HEK293 (cell line): ENCODE data around the gene KLRB1.

Experiments used
- CTCF ChIA-PET: fragments of 350-600 bp; formaldehyde crosslinking; extraction: SDS; loops from one replicate; lab custom pipeline; 2021; ENCODE audit warnings: antibody characterized with exemption; lab: Yijun Ruan, JAX
- POLR2A ChIA-PET: fragments of 300-600 bp; formaldehyde crosslinking; extraction: SDS; loops from one replicate; lab custom pipeline; 2020; ENCODE audit warnings: antibody characterized with exemption, inconsistent platforms; lab: Yijun Ruan, JAX
- H3K27ac ChIP-seq: fragments of 200-500 bp; sonication (Bioruptor generic); 2 replicates; pipeline ENCODE4 v1.5.1; 2014; ENCODE audit warnings: low read depth, low read length, control low read depth, inconsistent platforms; ENCODE audit errors: extremely low read depth
- H3K36me3 ChIP-seq, 2 experiments: fragments of 200-500 bp in 1 of 2; sonication (Bioruptor generic) in 1 of 2; 1 replicate in 1 of 2; 2 replicates in 1 of 2; pipeline ENCODE4 v1.5.1; 2014 to 2017; ENCODE audit warnings: inconsistent platforms in 2 of 2, low read length in 2 of 2; ENCODE audit not compliant: control insufficient read depth in 2 of 2, insufficient read depth in 1 of 2
- H3K4me1 ChIP-seq: fragments of 200-500 bp; sonication (Bioruptor generic); 2 replicates; pipeline ENCODE4 v1.5.1; 2014; ENCODE audit warnings: mild to moderate bottlenecking, low read length, inconsistent platforms; ENCODE audit not compliant: control insufficient read depth, insufficient read depth
- H3K4me3 ChIP-seq: 2 replicates; pipeline ENCODE4 v1.5.1; 2011; ENCODE audit warnings: low read depth, mild to moderate bottlenecking, control low read depth, low read length, moderate library complexity
- H3K9me3 ChIP-seq: fragments of 200-500 bp; sonication (Bioruptor generic); 2 replicates; pipeline ENCODE4 v1.5.1; 2014; ENCODE audit warnings: low read depth, low read length, inconsistent platforms; ENCODE audit not compliant: control insufficient read depth, insufficient read depth
- GLI4 ChIP-seq: fragments of 450-650 bp; formaldehyde crosslinking; IDR thresholded peaks from 2 replicates; pipeline ENCODE4 v1.5.1; 2016; ENCODE audit warnings: missing biosample characterization, missing genetic modification characterization
- GLIS1 ChIP-seq: fragments of 450-650 bp; formaldehyde crosslinking; IDR thresholded peaks from 2 replicates; pipeline ENCODE4 v1.5.1; 2016; ENCODE audit warnings: missing biosample characterization, missing genetic modification characterization
- KLF1 ChIP-seq: fragments of 450-650 bp; formaldehyde crosslinking; IDR thresholded peaks from 2 replicates; pipeline ENCODE4 v1.5.1; 2016; ENCODE audit warnings: missing biosample characterization, missing genetic modification characterization
- MEIS1 ChIP-seq: sonication (generic); formaldehyde crosslinking; IDR thresholded peaks from 2 replicates; pipeline ENCODE4 v1.8.1; 2022; ENCODE audit warnings: missing genetic modification reagents, mild to moderate bottlenecking, borderline replicate concordance
- PRDM1 ChIP-seq: fragments of 450-650 bp; formaldehyde crosslinking; IDR thresholded peaks from 2 replicates; pipeline ENCODE4; 2016; ENCODE audit warnings: missing biosample characterization, missing genetic modification characterization
- SALL2 ChIP-seq: fragments of 450-650 bp; formaldehyde crosslinking; IDR thresholded peaks from 2 replicates; pipeline ENCODE4 v1.5.0; 2017; ENCODE audit warnings: missing biosample characterization, mild to moderate bottlenecking, missing genetic modification characterization, borderline replicate concordance
- SCRT1 ChIP-seq: fragments of 450-650 bp; formaldehyde crosslinking; IDR thresholded peaks from 2 replicates; pipeline ENCODE4 v1.5.1; 2016; ENCODE audit warnings: missing biosample characterization, missing genetic modification characterization, borderline replicate concordance
- SCRT2 ChIP-seq: fragments of 450-650 bp; formaldehyde crosslinking; IDR thresholded peaks from 2 replicates; pipeline ENCODE4 v1.5.1; 2016; ENCODE audit warnings: missing biosample characterization, missing genetic modification characterization
- SP2 ChIP-seq: fragments of 450-650 bp; formaldehyde crosslinking; IDR thresholded peaks from 2 replicates; pipeline ENCODE4 v1.5.1; 2016; ENCODE audit warnings: missing biosample characterization, missing genetic modification characterization
- SP3 ChIP-seq: fragments of 450-650 bp; formaldehyde crosslinking; IDR thresholded peaks from 2 replicates; pipeline ENCODE4 v1.5.1; 2016; ENCODE audit warnings: missing biosample characterization, missing genetic modification characterization
- ZBTB1 ChIP-seq: fragments of 450-650 bp; formaldehyde crosslinking; IDR thresholded peaks from 2 replicates; pipeline ENCODE4 v1.5.1; 2016; ENCODE audit warnings: missing biosample characterization, missing genetic modification characterization
- ZBTB10 ChIP-seq: fragments of 450-650 bp; formaldehyde crosslinking; IDR thresholded peaks from 2 replicates; pipeline ENCODE4 v1.5.1; 2016; ENCODE audit warnings: missing biosample characterization, missing genetic modification characterization
- ZBTB21 ChIP-seq: fragments of 450-650 bp; formaldehyde crosslinking; IDR thresholded peaks from 2 replicates; pipeline ENCODE4 v1.5.1; 2017; ENCODE audit warnings: missing biosample characterization, missing genetic modification characterization
- ZBTB7A ChIP-seq: fragments of 450-650 bp; formaldehyde crosslinking; IDR thresholded peaks from 2 replicates; pipeline ENCODE4 v1.5.1; 2016; ENCODE audit warnings: low read depth, missing biosample characterization, missing genetic modification characterization
- ZEB2 ChIP-seq: fragments of 450-650 bp; formaldehyde crosslinking; IDR thresholded peaks from 2 replicates; pipeline ENCODE4 v1.5.1; 2016; ENCODE audit warnings: missing biosample characterization, missing genetic modification characterization
- ZFHX2 ChIP-seq: fragments of 450-650 bp; formaldehyde crosslinking; conservative IDR thresholded peaks from 2 replicates; pipeline ENCODE4 v1.5.1; 2016; ENCODE audit warnings: missing biosample characterization, missing genetic modification characterization
- ZIC2 ChIP-seq: fragments of 450-650 bp; formaldehyde crosslinking; IDR thresholded peaks from 2 replicates; pipeline ENCODE4 v1.5.1; 2016; ENCODE audit warnings: missing biosample characterization, missing genetic modification characterization
- ZNF10 ChIP-seq: fragments of 450-650 bp; formaldehyde crosslinking; IDR thresholded peaks from 2 replicates; pipeline ENCODE4 v1.5.1; 2017; ENCODE audit warnings: missing biosample characterization, missing genetic modification characterization
- ZNF211 ChIP-seq: fragments of 450-650 bp; formaldehyde crosslinking; IDR thresholded peaks from 2 replicates; pipeline ENCODE4 v1.5.1; 2016; ENCODE audit warnings: low read depth, missing biosample characterization, missing genetic modification characterization
- ZNF391 ChIP-seq: fragments of 450-650 bp; formaldehyde crosslinking; IDR thresholded peaks from 2 replicates; pipeline ENCODE4 v1.5.1; 2016; ENCODE audit warnings: low read depth, missing biosample characterization, missing genetic modification characterization, borderline replicate concordance
- ZNF561 ChIP-seq: fragments of 450-650 bp; IDR thresholded peaks from 2 replicates; pipeline ENCODE4 v1.5.1; 2018; ENCODE audit warnings: missing biosample characterization, missing genetic modification characterization, borderline replicate concordance
- ZNF629 ChIP-seq: fragments of 450-650 bp; formaldehyde crosslinking; IDR thresholded peaks from 2 replicates; pipeline ENCODE4 v1.5.1; 2017; ENCODE audit warnings: missing biosample characterization, missing genetic modification characterization
- ZSCAN5A ChIP-seq: fragments of 450-650 bp; formaldehyde crosslinking; IDR thresholded peaks from 2 replicates; pipeline ENCODE4 v1.5.1; 2016; ENCODE audit warnings: missing biosample characterization, missing genetic modification characterization

KLRB1 gene

GRCh38 chr12:9649532-9649940 is 41.8 kb upstream of the KLRB1 start:
- H3K27ac ChIP-seq = peak overlapping the region; percentile 14; the same call in 1 of the 2 replicates
- POLR2A ChIA-PET = no interaction called here

GRCh38 chr12:9648701-9649531 is 41.2 kb upstream of the KLRB1 start:
- 0 out of 2 replicates have a peak, but pooled peaks have one; percentile 2 for TF ChIP-seq ZBTB21 (tag by site-specific recombination)
- no peak for TF ChIP-seq ZNF211 (tag by site-specific recombination)
- TF ChIP-seq SCRT2 = 0 out of 2 replicates have a peak, but pooled peaks have one; percentile 7
- TF ChIP-seq PRDM1 = 0 out of 2 replicates have a peak, but pooled peaks have one; percentile 40
- TF ChIP-seq ZEB2 (tag by site-specific recombination) = no peak
- H3K9me3 ChIP-seq = no peaks in the 10 kb centered on the region
- POLR2A ChIA-PET = interaction anchor here (0.7 to 1.4 kb wide), 2 partner anchors 25 to 59 kb away, joined by 3 to 5 read pairs; no protein-coding TSS in a partner anchor
- peak overlapping the region; percentile 80 for H3K27ac ChIP-seq
- peaks cover 4% of the 10 kb centered on the region for H3K4me1 ChIP-seq
- H3K36me3 ChIP-seq = peaks cover 0 to 9% of the 10 kb centered on the region in 2 experiments; a peak in 1 of 3 replicates
- CTCF ChIA-PET = interaction anchor here (1.0 to 2.8 kb wide), 4 partner anchors 11 to 59 kb away, joined by 3 to 15 read pairs (median 9); no protein-coding TSS in a partner anchor
- H3K4me3 ChIP-seq = peak overlapping the region; percentile 76

More at GRCh38 chr12:9649532-9649940, 41.8 kb upstream of the KLRB1 start:
- Histone ChIP-seq H3K9me3 (no peaks in the 10 kb centered on the region), H3K36me3 (peaks cover 0 to 15% of the 10 kb centered on the region in 2 experiments; a peak in 1 of 3 replicates), H3K4me3 (peak overlapping the region; percentile 76), H3K4me1 (peaks cover 4% of the 10 kb centered on the region)
- CTCF ChIA-PET = interaction anchor here (1.4 kb wide), 1 partner anchor 17 kb away, joined by 3 read pairs; no protein-coding TSS in a partner anchor
- TF ChIP-seq GLI4 (no peak), ZBTB1 (tag by site-specific recombination) (no peak), ZFHX2 (tag by site-specific recombination) (no peak), SALL2 (tag by site-specific recombination) (no peak), SP2 (tag by site-specific recombination) (0 out of 2 replicates have a peak, but pooled peaks have one; percentile 18), KLF1 (tag by site-specific recombination) (no peak), MEIS1 (CRISPR knock-in tag) (no peak), SP3 (tag by site-specific recombination) (peak; percentile 37), SCRT1 (tag by site-specific recombination) (no peak), ZBTB7A (no peak)
- TF ChIP-seq, all 188 proteins: peak for 2

- H3K4me1 ChIP-seq = peaks cover 4% of the 10 kb centered on the region
- ChIA-PET POLR2A (interaction anchor here (0.7 to 1.4 kb wide), 9 partner anchors 9 to 584 kb away, joined by 3 to 5 read pairs (median 3); no protein-coding TSS in a partner anchor), CTCF (interaction anchor here (1.0 to 2.8 kb wide), 4 partner anchors 11 to 95 kb away, joined by 5 to 15 read pairs (median 10); no protein-coding TSS in a partner anchor)
- TF ChIP-seq GLIS1 (tag by site-specific recombination) (peak; percentile 79), ZBTB10 (tag by site-specific recombination) (peak; percentile 26; the same call in 1 of the 2 replicates), ZBTB1 (tag by site-specific recombination) (no peak), ZIC2 (peak; percentile 48), ZNF629 (tag by site-specific recombination) (0 out of 2 replicates have a peak, but pooled peaks have one; percentile 35), ZNF10 (tag by site-specific recombination) (peak; percentile 14; the same call in 1 of the 2 replicates), ZNF391 (tag by site-specific recombination) (no peak), ZNF561 (no peak; the same call in 1 of the 2 replicates), ZSCAN5A (tag by site-specific recombination) (no peak)
These were observed 40.3 kb upstream of the KLRB1 start for GRCh38 chr12:9647825-9648700.

More at GRCh38 chr12:9647825-9648700, 40.3 kb upstream of the KLRB1 start:
- H3K9me3 ChIP-seq = no peaks in the 10 kb centered on the region
- H3K27ac ChIP-seq = peak overlapping the region; percentile 80
- peaks cover 0 to under 1% of the 10 kb centered on the region in 2 experiments; a peak in 1 of 3 replicates for H3K36me3 ChIP-seq
- H3K4me3 ChIP-seq = peak overlapping the region; percentile 76
